ENCODE measurements around the gene TMEM258.

The TMEM258 gene

DNA sequence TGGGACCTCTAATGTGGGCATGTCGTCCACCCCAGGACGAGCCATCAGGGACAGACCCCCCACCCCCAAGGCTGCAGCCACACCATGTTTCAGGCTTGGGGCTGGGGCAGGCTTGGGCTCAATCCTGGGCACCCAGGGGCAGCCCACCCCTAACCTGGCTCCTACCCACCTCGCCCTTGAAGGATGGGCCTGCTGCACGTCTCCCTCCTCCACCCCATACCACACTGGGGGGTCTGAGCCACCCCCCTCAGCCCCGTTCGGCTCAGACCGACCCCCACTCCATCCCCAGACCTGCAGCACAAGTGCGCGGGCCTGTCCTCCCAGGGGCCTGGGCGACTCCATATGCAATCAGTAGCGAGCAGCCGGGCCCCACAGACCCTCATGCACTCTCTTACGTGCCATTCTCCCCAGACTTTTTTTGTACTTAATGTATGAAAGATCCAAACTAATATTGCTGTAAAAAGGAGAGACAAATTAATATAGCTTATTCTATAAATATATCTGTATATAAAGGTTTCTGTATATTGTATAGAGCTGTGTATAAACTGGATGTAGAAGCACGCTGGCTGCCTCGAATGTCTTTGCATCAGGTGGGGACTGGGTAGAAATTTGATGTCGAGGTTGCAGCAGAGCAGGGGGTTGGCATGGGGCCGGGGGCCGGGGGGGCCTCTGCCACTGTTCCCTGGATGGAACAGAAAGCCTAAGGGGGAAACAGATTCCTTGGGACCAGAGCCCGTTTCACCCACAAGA is 45.8 kb downstream of the TMEM258 start:
- no peak for TF ChIP-seq CTCF (IDR thresholded peaks at IDR 0.05; ENCODE audit: insufficient read depth, low read depth, low read length, missing control alignments)
- DNase-seq (ENCODE audit: low read depth) = no peak

DNA sequence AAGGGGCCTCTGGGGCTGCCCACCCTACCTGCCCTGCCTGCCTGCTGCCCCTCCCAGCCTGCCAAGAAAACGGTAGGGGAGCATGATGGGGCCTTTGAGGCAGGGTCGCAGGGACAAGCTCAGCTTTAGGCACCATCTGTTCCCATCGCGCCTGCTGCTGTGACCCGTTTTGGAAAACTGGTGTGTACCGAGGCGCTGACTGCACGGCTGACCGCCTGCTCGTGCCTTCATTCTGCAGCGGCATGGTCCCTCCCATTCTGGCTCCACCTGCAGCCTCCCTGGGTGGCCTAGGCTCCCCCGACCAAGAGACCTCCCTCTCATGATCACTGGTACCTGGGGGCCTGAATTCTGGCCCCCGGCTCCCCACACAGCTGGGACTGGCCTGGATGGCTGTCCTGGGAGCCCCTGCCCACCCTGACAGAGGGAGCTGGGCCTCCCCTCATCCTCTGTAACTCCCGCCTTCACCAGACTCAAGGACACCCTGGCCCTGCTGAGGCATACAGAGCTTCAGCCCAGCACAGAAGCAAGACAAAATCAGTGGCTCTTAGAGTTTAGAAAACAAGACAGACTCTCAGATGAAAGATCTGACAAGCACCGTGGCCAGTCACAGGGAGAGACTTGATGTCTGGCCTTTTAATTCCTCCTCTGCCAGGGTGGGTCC is 46.5 kb downstream of the TMEM258 start:
- H3K4me3 ChIP-seq (ENCODE audit: low read depth, low read length) = no peak overlapping the region
- TF ChIP-seq CTCF (IDR thresholded peaks at IDR 0.05; ENCODE audit: insufficient read depth, low read depth, low read length, missing control alignments) = no peak
- DNase-seq (ENCODE audit: low read depth) = no peak

More for the DNA sequence above, 45.8 kb downstream of the TMEM258 start:
- H3K4me3 ChIP-seq (ENCODE audit: low read depth, low read length) = no peak overlapping the region

DNA sequence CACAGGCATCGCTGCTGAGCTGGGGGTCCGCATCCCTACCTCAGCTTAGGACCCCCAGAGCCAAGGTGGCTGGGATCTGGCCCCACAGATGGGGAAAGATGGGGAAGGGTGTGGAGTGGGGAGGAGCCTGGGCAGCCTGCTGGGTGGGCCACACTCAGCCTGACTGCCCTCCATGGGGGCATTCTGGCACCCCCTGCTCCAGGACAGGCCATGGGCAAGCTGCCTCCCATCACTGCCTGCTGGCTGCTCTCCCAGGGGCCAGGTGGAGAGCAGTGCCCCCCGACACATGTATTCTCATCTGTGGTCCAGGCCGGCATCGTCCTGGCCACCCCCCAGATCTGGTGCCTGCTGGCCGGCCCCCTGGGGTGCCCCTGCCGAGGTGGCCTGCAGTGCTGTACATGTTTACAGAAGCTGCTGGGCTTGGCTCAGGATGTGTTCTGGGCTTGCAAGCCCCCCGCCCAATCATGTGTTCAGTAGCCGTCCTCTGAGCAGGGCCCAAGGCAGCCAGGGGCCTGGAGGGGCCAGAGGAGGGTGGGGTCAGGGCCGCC is 47.7 kb downstream of the TMEM258 start:
- no peak for DNase-seq (ENCODE audit: low read depth)
- no peak for TF ChIP-seq CTCF (IDR thresholded peaks at IDR 0.05; ENCODE audit: insufficient read depth, low read depth, low read length, missing control alignments)
- H3K4me3 ChIP-seq (ENCODE audit: low read depth, low read length) = no peak overlapping the region

GRCh38 chr11:61744181-61744580 is 48.2 kb downstream of the TMEM258 start:
- no peak for DNase-seq (ENCODE audit: low read depth)
- no peak overlapping the region for H3K4me3 ChIP-seq (ENCODE audit: low read depth, low read length)
- no peak for TF ChIP-seq CTCF (IDR thresholded peaks at IDR 0.05; ENCODE audit: insufficient read depth, low read depth, low read length, missing control alignments)

DNA sequence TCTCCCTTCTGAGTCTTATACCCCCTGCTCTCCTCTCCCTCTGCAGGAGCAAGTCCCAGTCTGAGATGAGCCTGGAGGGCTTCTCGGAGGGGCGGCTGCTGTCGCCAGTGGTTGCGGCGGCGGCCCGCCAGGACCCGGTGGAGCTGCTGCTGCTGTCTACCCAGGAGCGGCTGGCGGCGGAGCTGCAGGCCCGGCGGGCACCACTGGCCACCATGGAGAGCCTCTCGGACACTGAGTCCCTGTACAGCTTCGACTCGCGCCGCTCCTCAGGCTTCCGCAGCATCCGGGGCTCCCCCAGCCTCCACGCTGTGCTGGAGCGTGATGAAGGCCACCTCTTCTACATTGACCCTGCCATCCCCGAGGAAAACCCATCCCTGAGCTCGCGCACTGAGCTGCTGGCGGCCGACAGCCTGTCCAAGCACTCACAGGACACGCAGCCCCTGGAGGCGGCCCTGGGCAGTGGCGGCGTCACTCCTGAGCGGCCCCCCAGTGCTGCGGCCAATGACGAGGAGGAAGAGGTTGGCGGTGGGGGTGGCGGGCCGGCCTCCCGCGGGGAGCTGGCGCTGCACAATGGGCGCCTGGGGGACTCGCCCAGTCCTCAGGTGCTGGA is 48.8 kb downstream of the TMEM258 start:
- H3K4me3 ChIP-seq (ENCODE audit: low read depth, low read length) = no peak overlapping the region
- no peak for DNase-seq (ENCODE audit: low read depth)
- TF ChIP-seq CTCF (IDR thresholded peaks at IDR 0.05; ENCODE audit: insufficient read depth, low read depth, low read length, missing control alignments) = no peak

DNA sequence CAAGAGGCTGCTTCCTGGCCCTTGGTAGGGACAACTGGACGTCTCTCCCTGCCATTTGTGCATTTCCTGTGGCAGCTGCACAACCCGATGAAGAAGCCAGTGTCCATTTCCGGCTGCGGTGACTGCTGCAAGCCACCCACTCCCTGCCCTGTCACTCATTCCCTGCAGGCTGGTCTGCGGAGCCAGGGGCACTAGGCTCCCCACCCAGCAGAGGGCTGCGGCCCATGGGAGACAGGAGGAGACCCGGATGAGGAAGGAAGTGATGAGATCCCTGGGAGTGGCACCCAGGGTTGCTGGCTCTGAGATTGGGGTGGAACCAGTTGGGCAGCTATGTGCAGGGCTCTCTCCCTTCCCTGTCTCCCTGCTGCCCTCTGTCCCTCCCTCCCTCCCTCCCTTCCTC is 50.0 kb downstream of the TMEM258 start:
- no peak overlapping the region for H3K4me3 ChIP-seq (ENCODE audit: low read depth, low read length)
- DNase-seq (ENCODE audit: low read depth) = no peak
- no peak for TF ChIP-seq CTCF (IDR thresholded peaks at IDR 0.05; ENCODE audit: insufficient read depth, low read depth, low read length, missing control alignments)
